DND-41 (cell line): ENCODE results near the gene EVI5L.

Source experiments
- CTCF ChIP-seq: IDR thresholded peaks from 2 replicates; pipeline ENCODE4 v1.5.1; 2012; ENCODE audit warnings: borderline replicate concordance, low read length, moderate library complexity, mild to moderate bottlenecking; ENCODE audit not compliant: poor library complexity, severe bottlenecking; ENCODE audit errors: extremely low read depth
- EZH2 ChIP-seq: IDR thresholded peaks from 3 replicates; pipeline ENCODE4 v1.6.1; 2012; ENCODE audit warnings: borderline replicate concordance, low read depth, mild to moderate bottlenecking, moderate library complexity, low read length, inconsistent platforms; ENCODE audit not compliant: severe bottlenecking

GRCh38 chr19:7787602-7788177 lies 42.3 kb upstream of the EVI5L start:
- TF ChIP-seq CTCF (no peak), EZH2 (no peak)
